ENCODE data around the gene PNPLA4.

The PNPLA4 gene, protein sequence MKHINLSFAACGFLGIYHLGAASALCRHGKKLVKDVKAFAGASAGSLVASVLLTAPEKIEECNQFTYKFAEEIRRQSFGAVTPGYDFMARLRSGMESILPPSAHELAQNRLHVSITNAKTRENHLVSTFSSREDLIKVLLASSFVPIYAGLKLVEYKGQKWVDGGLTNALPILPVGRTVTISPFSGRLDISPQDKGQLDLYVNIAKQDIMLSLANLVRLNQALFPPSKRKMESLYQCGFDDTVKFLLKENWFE

DNA sequence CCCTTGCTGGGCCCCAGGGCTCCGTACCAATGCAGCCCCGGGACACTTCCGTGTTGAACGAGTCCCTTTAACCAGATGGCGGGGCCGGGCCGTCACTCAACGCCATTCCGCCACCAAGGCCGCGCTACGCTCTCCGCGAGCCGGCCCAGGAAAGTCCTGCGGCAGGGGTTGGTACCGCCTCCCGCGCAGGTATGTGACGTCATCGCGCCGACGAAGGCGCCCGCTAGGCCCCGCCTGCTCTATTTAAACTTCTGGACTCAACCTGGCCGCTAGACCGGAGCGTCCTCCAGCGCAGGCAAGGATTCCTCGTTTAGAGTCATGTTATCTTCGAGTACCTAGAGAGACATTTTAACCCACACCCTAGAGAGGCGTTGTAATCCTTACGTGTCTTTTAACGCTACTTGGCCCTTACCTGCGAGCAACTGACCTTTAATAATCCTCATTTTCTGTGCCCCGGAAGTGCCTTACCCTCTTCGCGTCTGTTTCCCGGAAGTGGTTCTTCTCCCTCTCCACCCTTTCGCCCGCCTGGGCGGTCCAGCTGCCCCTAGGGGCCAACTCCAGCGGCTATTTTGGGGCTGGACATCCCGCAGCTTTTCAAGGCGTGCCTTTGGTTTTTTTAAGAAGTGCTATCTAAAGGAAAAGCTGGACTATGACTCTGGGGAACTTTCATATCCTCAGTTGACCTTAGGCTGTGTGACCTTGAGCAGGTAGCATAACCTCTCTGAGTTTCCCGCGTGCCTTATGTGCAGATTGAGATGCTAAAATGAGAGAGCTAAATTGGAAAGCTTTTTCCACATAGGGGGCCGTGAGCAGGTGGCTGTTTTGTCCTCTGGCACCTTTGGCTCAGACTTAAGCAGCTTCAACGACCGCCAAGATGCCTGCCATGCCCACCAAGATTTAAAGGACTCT lies at the start of gene PNPLA4:
Gene PNPLA4 (minus strand): TSS at position 155 of the 909 bp plus-strand sequence. CDS start 1,294 bp downstream, outside the sequence.
- FAIRE-seq, result no peak

DNA sequence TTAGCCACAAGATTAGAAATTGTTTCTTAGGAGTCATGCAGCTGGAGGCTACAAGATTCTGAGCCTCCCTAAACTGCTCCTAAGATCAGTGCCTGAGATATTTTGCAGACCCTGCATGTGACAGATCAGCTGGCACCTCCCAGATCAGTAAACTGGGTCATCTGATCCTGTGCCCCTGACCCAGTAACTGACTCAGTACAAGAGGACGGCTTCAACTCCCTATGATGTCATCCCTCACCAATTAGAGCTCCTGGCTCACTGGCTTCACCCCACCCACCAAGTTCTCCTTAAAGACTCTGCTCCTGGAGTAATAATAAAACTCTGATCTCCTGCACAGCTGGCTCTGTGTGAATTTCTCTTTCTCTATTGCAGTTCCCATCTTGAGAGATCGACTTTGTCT lies 45.4 kb upstream of the PNPLA4 start:
- FAIRE-seq, result no peak

DNA sequence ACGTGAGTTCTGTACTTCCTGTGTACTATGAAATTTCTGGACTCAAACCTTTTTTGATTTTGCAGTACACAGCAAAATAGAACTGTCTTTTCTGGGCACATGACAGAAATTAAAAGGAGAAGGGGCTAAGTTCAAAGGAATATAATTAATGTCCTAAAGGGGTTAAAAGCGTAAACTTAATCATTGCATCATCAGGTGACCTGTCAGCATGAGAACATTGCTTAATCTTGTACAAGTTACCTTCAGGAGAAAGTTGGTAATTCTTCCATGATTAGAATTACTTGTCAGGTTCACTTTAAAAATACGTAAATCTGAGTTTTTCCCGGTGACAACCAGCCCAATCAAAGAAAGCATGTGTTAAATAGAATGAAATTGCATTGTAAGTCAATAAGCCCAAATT lies 43.2 kb upstream of the PNPLA4 start:
- FAIRE-seq, result no peak

DNA sequence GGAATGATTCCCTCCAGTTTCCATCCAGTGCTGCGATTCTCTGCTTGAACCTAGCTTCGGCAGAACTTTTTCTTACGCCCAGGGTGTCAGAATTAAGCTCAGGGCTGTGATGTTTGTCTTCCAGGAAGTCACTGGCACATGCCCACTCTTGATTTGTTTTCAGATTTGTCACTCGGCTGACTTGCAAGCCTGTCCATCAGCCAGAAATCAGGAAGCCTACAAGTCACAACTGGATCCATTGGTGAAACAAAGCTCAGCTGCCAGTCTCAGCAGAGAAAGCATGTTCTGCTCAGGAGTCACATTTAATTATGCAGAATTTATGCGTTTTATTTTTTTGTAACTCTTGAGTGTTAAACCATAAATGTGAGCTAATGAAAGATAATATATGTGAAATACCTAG lies 38.2 kb upstream of the PNPLA4 start:
- no peak for FAIRE-seq

DNA sequence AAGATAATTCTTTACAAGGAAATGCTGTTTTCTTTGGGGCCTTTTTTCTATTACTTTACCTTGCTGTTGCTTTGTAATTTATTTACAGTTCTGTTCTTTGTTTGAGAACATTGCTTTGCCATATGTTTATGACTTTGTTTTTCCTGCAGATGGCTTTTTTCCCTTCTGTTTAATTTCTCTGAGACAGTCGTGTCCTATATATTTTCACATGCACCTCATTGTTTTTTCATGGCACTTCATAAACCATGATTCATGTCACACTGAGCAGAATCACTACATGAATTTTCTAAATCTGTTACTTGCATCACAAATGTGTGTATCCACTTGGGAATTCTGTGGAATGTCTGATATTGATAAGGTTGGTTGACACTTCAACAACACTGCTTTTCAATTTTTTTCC lies 33.0 kb upstream of the PNPLA4 start:
- FAIRE-seq, result no peak

DNA sequence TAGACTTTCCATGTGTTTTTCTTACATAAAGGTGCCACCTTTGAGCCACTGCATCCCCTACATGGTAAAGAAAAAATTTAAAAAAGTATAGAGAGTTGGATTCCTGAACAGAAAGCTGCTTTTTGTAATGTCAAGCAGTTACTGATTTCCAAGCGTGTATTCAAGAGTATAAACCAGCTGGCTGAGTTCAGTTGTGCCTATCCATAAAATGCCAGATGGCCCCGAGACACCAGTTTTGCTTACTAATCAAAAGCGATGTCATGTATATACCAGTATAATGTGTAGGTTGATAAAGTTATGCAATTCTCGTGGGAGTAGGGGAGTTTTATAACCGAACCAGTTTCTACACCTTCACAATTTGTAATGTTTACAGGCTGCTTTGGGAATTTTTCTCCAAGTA lies 26.2 kb upstream of the PNPLA4 start:
- no peak for FAIRE-seq

DNA sequence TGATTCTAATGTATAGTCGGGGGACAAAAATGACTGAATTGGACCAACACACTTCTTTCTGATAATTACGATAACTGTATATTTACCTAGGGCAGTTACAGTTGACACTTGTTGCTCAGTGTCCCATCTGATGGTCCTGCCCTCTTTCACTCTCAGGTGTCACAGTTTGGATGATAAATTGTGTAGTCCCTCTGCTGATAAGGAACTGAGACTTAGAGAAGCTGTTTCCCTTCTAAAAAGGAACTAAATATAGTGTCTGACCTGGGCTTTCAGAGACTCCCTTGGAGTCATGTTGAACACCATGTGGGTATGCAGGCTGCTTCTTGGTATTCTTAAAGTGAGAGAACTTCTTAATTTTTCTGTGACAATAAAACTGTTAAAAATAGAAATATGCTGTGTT lies 23.7 kb upstream of the PNPLA4 start:
- FAIRE-seq, result no peak

DNA sequence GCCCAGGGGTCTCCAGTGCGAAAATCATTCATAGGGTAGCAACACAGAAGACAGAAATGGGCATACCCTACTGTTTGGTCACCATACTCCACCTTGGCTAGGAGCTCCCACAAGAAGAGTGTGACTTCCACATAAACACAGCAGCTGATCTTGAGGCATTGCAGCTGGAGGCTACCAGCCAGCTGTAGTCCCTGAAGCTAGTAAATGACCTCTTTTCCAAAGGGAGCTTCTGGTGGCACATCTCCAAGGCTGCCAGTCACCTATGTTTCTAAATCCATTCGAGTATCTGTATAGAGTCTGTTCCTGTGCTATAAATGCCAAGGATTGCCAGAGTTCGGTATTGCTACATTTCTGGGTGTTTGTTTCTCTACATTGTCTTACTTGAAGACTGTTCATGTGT lies 21.3 kb upstream of the PNPLA4 start:
- FAIRE-seq, result no peak

DNA sequence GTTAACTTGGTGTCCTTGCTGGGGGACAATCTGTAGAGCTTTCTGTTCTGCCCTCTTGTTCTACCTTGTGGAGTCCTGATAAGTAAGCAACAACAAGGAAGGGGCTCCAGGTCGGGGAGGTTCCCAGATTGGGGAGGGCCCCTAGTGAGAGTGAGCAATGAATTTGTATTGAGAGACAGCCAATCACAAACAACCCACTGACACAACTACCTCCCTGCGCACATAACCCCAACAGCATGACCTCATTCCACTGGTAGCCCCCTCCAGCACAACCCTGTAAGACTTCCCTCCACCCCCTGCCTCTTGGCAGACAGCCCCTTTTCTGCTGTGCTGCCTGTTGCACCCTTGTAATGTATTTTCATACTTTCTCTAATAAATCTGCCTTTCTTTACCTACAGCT lies 19.7 kb upstream of the PNPLA4 start:
- FAIRE-seq, result no peak

DNA sequence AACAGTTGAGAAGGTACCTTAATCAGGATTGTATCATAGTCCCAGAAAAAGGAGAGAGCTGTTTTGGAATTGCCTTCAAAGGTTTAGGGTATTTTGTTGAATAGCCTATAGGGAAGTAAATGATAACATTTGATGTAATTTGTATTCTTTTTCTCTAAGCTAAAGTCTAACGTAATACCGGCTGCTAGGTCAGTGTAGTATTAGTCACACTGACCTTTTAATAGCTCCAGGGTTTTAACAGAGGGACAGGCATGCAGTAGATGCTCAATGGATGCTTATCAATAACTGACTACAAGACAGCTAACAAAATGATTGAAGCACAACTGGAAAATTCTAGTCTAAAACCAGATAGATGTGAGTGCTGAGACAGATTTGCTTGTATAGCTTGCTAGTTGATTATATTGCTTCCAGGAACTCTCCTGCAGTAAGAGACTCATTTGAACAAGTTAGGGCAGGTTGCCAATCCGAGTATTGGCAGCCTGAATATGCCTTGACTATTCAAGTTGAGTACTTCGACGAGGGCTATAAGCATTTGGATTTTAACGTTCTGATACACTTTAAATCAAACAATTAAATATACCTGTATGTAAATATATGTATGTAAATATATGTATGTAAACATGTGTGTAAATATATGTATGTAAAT lies 16.5 kb upstream of the PNPLA4 start:
- no peak for FAIRE-seq

DNA sequence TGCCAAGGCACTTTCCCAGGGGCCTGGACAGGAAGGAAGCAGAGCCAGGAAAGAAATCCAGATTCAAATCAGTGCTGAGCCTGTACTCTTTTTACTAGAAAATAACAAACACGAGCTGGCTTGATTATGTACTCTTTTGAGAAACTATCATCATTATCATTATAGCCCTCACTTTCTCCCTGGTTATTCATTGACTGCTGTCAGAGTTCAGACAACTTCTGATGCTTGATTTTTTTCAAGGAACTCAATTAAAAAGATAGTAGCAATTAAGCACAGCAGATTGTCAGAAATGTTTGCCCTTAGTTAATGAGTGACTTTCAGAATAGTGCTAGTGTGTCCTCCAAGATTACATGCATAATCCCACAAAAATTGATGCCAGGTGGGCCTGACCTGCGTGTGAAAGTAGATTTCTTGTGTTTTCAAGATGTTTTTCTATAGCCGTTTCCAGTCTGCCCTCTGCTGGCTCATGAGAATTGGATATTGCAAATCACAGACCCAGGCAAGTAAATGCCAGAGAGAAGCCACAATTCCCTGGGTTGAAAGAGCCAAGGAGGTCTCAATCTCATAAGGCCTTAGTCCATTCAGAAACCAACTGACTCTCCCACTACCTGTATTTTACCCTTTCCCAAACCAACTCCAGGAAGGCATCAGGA lies 14.3 kb upstream of the PNPLA4 start:
- peak; percentile 86 for FAIRE-seq

DNA sequence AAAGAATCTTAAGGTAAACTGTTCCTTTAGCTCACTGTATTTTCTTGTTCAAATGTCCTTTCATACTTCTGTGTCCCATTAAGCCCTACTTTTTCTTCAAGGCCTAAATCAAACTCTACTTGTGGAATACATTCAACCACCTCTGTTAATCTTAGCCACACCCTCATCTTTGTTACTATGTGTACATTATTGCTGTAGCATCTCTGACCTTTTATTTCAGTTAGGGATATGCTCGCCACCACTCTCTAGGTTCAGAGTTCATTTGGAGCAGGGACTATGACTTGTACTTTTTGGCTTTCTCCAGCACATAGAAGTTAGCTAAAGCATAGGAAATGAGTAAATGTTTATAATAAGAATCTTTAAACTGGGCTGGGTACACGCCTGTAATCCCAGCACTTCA lies 6.8 kb upstream of the PNPLA4 start:
- no peak for FAIRE-seq

DNA sequence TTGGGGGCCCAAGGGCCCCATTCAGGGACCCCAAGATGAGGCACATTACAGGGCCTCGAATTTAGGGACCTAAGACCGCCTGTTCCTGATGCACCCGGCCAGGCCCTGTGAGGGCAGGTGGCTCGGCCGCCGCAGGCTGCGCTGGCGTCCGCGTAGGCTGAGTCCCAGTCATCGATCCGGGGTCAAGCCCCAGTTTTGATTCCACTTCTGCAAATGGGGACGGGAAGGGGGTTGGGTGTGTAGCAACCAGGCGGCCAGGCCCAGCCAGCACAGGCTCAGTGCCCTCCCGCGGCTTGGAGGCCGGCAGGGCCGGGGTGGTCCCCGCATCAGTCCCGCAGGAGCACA lies 327 bp downstream of the PNPLA4 start:
- FAIRE-seq, result no peak

DNA sequence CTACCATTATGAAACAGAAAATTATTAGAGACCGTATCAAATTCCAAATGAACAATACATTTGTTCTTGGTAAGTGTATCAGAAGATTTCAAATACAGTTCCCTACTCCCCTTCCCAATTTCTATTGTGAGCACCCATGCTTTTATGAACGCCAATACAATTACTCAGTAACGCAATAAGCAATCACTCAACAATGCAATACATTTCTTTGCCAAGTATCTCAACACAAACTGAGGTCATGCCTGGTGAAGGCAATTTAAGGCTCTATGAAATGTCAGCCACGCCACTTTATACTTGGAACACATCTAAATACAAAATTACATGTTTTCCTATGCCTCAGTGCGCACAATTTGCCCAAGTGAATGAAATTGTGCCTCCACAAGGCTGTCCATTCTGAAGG lies 712 bp downstream of the PNPLA4 start:
- no peak for FAIRE-seq

DNA sequence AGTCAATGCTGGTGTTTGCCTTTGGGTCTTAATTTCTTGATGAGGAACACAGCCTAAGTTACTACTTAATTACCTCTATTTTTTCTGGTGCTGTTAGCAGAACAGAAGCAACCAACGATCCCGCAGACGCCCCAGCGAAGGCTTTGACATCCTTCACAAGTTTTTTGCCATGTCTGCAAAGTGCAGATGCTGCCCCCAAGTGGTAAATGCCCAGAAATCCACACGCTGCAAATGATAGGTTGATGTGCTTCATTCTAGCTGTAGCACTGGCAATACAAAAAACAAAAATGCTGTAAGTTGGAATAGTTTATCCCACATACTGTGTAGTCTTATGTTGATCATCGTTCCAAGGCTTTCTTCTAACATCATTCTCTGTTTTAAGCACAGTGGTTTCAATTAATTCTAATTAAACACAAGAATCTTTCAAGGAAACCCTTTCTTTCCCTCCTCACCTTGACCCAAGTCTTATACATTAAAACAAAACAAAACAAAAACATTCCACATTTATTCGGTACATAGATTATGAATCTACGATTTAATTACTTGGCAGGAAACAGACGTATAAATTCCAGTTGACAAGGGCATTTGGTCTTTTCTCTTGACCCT lies 1.2 kb downstream of the PNPLA4 start:
- peak; percentile 76 for FAIRE-seq

DNA sequence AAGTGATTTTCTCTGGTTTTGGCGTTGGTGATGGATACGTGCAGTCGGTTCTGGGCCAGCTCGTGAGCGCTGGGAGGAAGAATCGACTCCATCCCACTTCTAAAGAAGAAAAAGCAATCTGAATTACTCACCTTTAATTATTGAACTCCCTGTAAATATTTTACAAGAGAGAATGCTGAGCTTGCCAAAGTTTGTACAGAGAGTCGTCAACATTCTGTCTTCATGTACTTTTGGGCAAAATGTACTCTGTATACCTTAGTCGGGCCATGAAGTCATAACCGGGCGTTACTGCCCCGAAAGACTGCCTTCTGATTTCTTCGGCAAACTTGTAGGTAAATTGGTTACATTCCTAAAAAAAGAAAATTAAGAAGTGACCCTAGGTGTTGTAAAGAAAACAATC lies 5.5 kb downstream of the PNPLA4 start:
- FAIRE-seq, result no peak

DNA sequence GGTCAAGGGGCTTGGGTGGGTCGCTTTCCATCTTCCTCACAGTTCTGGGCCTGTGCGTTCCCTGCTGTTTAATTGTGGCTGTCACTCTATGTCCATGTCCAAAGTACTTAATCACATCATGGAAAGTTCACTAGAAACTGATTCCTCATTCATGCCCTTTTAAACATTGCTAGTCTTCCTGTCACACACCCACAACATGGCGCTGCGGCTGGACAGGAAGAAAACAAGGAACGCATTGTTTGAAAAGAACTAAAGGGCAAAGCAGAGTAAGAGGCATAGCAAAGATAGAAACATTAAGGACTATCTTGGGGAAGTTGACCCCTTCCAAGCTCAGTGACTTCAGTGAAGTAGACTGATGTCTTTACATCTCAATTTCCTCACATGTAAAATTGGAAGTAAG lies 18.4 kb downstream of the PNPLA4 start:
- no peak for FAIRE-seq

DNA sequence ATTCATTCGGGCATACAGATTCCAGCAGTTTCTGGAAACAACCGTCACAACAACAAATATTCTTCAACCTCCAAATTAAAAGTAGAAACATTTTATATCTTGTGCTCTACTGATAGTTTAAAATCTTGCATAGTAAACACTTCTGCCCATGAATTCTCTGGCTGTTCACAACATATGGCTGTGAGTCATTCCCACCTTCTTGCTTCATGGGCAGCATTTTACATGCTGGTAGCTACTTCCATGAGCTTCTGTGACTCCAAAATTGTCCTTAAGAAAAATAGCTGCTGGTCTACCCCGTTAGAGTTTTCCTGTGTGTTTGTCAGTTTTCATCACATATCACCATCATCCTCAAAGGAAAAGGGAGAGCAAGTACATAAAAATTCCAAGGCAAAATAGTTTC lies 22.7 kb downstream of the PNPLA4 start:
- FAIRE-seq, result no peak

DNA sequence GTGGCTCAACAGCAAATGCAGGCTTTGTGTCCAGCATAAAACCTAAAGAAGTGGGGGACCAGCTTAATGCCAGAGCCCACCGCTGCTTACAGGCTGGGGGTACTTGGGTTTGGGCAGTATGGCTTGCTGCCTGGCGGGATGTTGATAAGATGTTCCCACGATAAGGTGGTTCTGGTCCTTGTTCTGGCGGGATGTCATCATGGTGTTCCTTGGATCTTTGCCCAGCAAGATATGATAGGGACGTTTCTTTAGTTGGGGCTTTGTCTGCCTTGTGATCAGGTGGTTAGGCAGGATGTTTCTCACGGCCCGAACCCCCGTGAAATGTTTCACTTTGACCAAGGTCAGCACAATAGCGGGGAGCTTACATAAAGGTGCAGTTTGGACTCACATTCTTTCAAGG lies 35.3 kb downstream of the PNPLA4 start:
- no peak for FAIRE-seq

DNA sequence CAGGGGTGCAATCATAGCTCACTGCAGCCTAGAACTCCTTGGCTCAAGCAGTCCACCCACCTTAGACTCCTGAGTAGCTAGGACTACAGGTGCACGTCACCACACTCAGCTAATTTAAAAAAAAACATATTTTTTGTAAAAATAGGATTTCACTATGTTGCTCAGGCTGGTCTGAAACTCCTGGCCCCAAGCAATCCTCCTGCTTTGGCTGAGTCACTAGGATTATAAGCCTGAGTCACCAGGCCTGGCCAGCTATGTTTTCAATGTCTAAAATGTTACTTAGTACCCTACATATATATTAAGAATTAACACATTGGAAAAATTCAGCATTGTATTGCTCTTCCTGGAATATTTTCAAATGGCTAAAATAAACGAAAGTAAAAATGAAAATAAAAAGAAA lies 37.5 kb downstream of the PNPLA4 start:
- FAIRE-seq, result no peak

DNA sequence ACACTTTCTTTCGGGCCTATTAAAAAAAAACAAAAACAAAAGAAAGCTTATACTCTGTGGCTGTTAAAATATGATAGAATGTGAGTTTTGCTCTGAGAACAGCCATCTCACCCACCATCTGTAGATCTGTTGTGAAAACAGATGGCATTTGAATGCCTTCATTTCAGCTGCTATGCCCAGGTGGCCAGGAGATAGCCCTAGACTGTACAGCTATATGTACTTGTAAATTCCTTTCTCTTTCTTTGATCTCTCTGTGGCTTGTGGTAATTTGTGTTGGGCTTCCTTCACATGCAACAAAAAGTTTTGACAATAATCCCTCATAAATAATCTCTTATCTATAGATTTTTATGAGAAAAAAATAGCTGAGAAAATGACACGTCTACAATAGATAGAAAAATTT lies 38.1 kb downstream of the PNPLA4 start:
- FAIRE-seq, result no peak

DNA sequence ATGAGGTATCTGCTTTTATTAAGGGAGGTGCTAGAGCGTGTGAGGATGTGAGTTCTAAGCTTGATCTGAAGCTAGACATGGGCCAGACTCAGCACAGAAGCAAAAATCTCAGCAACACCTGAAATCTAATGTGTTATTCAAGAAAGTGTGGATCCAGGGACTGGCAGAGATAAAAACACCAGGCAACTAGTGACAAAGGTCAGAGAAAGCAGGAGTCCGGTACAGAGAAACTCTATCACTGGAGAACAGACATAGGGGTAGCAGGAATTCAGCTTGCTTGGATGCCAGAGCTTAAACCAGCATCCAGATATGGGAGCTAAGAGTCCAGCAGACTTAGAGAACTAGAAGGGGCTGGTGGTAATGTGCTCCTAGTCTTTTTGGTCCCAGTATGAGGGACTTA lies 50.3 kb downstream of the PNPLA4 start:
- FAIRE-seq, result no peak

DNA sequence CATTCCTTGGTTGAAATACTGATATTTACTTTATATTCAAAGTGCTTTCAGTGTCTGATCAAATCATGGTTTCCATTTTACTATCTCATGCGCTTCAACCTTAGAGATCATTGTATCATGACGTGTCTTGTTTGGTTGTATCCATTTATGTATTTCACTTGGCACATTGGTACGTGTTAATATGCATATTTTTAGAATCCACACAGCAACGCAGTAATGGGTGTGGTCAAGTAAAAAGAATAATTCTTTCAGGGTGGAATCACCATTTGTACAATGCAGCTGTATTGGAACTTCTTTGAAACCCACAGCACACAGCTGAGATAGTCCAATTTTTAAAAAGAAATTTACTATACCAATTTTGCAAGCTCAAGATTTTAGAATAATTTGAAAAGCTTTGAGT lies 55.2 kb downstream of the PNPLA4 start:
- no peak for FAIRE-seq
